SK-N-SH treated with all-trans-retinoic acid at 6 μM for 48 hours (cell line): ENCODE measurements around the gene MYL12B.

Experiments
- ATAC-seq: fragments of 200-7000 bp; cut with Tn5 transposase; 3 replicates; pipeline ENCODE4 v1.9.1; 2020; ENCODE audit warnings: mild to moderate bottlenecking, moderate library complexity
- ARNTL ChIP-seq: fragments of 450-650 bp; formaldehyde crosslinking; IDR thresholded peaks from 2 replicates; pipeline ENCODE4 v1.5.0; 2020; ENCODE audit warnings: low read depth, mild to moderate bottlenecking, moderate library complexity, borderline replicate concordance
- BACH2 ChIP-seq: fragments of 250-450 bp; sonication (Bioruptor Pico); IDR thresholded peaks from 2 replicates; pipeline ENCODE4 v1.9.0; 2021; ENCODE audit warnings: mild to moderate bottlenecking, borderline replicate concordance
- CREB5 ChIP-seq: fragments of 250-450 bp; sonication (Bioruptor Pico); IDR thresholded peaks from 2 replicates; pipeline ENCODE4 v1.5.1; 2020; ENCODE audit warnings: low read depth, mild to moderate bottlenecking, moderate library complexity
- CSDC2 ChIP-seq: fragments of 250-450 bp; sonication (Bioruptor Pico); IDR thresholded peaks from 2 replicates; pipeline ENCODE4 v1.5.0; 2020; ENCODE audit warnings: mild to moderate bottlenecking, moderate library complexity
- ESRRG ChIP-seq: fragments of 250-450 bp; sonication (Bioruptor Pico); IDR thresholded peaks from 2 replicates; pipeline ENCODE4 v1.6.1; 2021; ENCODE audit warnings: mild to moderate bottlenecking
- ISL1 ChIP-seq: fragments of 250-450 bp; sonication (Bioruptor Pico); IDR thresholded peaks from 2 replicates; pipeline ENCODE4 v2.1.2; 2022; ENCODE audit warnings: mild to moderate bottlenecking, moderate library complexity
- OSR1 ChIP-seq: fragments of 250-450 bp; sonication (Bioruptor Pico); IDR thresholded peaks from 2 replicates; pipeline ENCODE4 v1.8.0; 2022; ENCODE audit warnings: moderate library complexity, mild to moderate bottlenecking, inconsistent platforms
- PATZ1 ChIP-seq: fragments of 250-450 bp; sonication (Bioruptor Pico); IDR thresholded peaks from 2 replicates; pipeline ENCODE4 v1.8.0; 2020; ENCODE audit warnings: mild to moderate bottlenecking, moderate library complexity, borderline replicate concordance
- POU6F1 ChIP-seq: fragments of 250-450 bp; sonication (Bioruptor Pico); IDR thresholded peaks from 2 replicates; pipeline ENCODE4 v1.8.0; 2021; ENCODE audit warnings: low read depth, mild to moderate bottlenecking, moderate library complexity, borderline replicate concordance
- PPARA ChIP-seq: fragments of 250-450 bp; sonication (Bioruptor Pico); IDR thresholded peaks from 2 replicates; pipeline ENCODE4 v1.5.0; 2020; ENCODE audit warnings: mild to moderate bottlenecking, borderline replicate concordance
- RARB ChIP-seq: fragments of 250-450 bp; sonication (Bioruptor Pico); IDR thresholded peaks from 2 replicates; pipeline ENCODE4 v1.8.0; 2021; ENCODE audit warnings: mild to moderate bottlenecking, moderate library complexity
- SNAI2 ChIP-seq: fragments of 250-450 bp; sonication (Bioruptor Pico); IDR thresholded peaks from 2 replicates; pipeline ENCODE4 v1.5.0; 2020; ENCODE audit warnings: mild to moderate bottlenecking, moderate library complexity
- TOX ChIP-seq: fragments of 250-450 bp; sonication (Bioruptor Pico); IDR thresholded peaks from 2 replicates; pipeline ENCODE4 v1.8.0; 2021; ENCODE audit warnings: mild to moderate bottlenecking, moderate library complexity, borderline replicate concordance
- ZC3H10 ChIP-seq: fragments of 250-450 bp; sonication (Bioruptor Pico); IDR thresholded peaks from 2 replicates; pipeline ENCODE4 v1.5.1; 2021; ENCODE audit warnings: mild to moderate bottlenecking, moderate library complexity
- ZFP3 ChIP-seq: fragments of 250-450 bp; sonication (Bioruptor Pico); IDR thresholded peaks from 2 replicates; pipeline ENCODE4 v1.5.0; 2020; ENCODE audit warnings: mild to moderate bottlenecking, moderate library complexity
- ZFP30 ChIP-seq: fragments of 450-650 bp; formaldehyde crosslinking; IDR thresholded peaks from 2 replicates; pipeline ENCODE4 v1.5.0; 2022; ENCODE audit warnings: mild to moderate bottlenecking, moderate library complexity
- ZNF70 ChIP-seq: fragments of 450-650 bp; formaldehyde crosslinking; IDR thresholded peaks from 2 replicates; pipeline ENCODE4 v1.5.0; 2020; ENCODE audit warnings: mild to moderate bottlenecking, moderate library complexity
- ZNF8 ChIP-seq: fragments of 450-650 bp; formaldehyde crosslinking; IDR thresholded peaks from 2 replicates; pipeline ENCODE4 v1.5.0; 2020; ENCODE audit warnings: mild to moderate bottlenecking, moderate library complexity

The MYL12B gene

GRCh38 chr18:3262234-3263131 is 550 bp downstream of the MYL12B start:
- ATAC-seq: peak; percentile 47
- no peak for TF ChIP-seq PATZ1
- TF ChIP-seq ARNTL (CRISPR knock-in tag): no peak
- no peak for TF ChIP-seq ISL1
- TF ChIP-seq ZFP30: no peak
- TF ChIP-seq CREB5 (CRISPR knock-in tag): no peak
- no peak for TF ChIP-seq PPARA (CRISPR knock-in tag)
- TF ChIP-seq ZNF70 (CRISPR knock-in tag): no peak
- TF ChIP-seq ESRRG: no peak

- TF ChIP-seq ZNF70 (CRISPR knock-in tag): no peak
- no peak for ATAC-seq
Observed at GRCh38 chr18:3263132-3263700, 1.3 kb downstream of the MYL12B start.

- TF ChIP-seq PATZ1 (no peak), TOX (no peak), RARB (CRISPR knock-in tag) (no peak), ZFP3 (no peak), ISL1 (no peak), CREB5 (CRISPR knock-in tag) (no peak), OSR1 (no peak), ESRRG (no peak), SNAI2 (CRISPR knock-in tag) (no peak), CSDC2 (CRISPR knock-in tag) (no peak), BACH2 (CRISPR knock-in tag) (no peak), ZC3H10 (CRISPR knock-in tag) (no peak), PPARA (CRISPR knock-in tag) (no peak), ZFP30 (no peak), ZNF8 (CRISPR knock-in tag) (no peak), POU6F1 (no peak)
- ATAC-seq: no peak
Observed at GRCh38 chr18:3264362-3264761, 2.4 kb downstream of the MYL12B start.

- no peak for ATAC-seq
- TF ChIP-seq CREB5 (CRISPR knock-in tag) (0 out of 2 replicates have a peak, but pooled peaks have one; percentile 17), ZFP3 (0 out of 2 replicates have a peak, but pooled peaks have one; percentile 21), CSDC2 (CRISPR knock-in tag) (0 out of 2 replicates have a peak, but pooled peaks have one; percentile 73), RARB (CRISPR knock-in tag) (no peak), POU6F1 (no peak), ZNF70 (CRISPR knock-in tag) (no peak)
Observed at GRCh38 chr18:3265564-3266033, 3.7 kb downstream of the MYL12B start.
